AG04449 (cell line): ENCODE measurements around the gene MND1.

Source experiments
- CTCF ChIA-PET: fragments of 350-600 bp; formaldehyde crosslinking; extraction: SDS; loops from one replicate; lab custom pipeline; 2021; ENCODE audit warnings: antibody characterized with exemption; lab: Yijun Ruan, JAX
- POLR2A ChIA-PET: fragments of 400-600, 350-600 bp; formaldehyde crosslinking; extraction: SDS; loops from one replicate; lab custom pipeline; 2020; ENCODE audit warnings: antibody characterized with exemption, inconsistent platforms; lab: Yijun Ruan, JAX
- DNase-seq: peaks from one replicate; pipeline ENCODE4 v3.0.0-alpha.2; 2010; ENCODE audit warnings: low read depth, low spot score
- H3K4me3 ChIP-seq: 2 replicates; pipeline ENCODE4 v1.5.1; 2011; ENCODE audit warnings: low read depth, mild to moderate bottlenecking, control low read depth, low read length
- TF ChIP-seq, protein P1 (sequence below): IDR thresholded peaks from one replicate; pipeline ENCODE4 v1.5.1; 2011; ENCODE audit warnings: mild to moderate bottlenecking, moderate library complexity, low read length, control low read depth, inconsistent platforms; ENCODE audit not compliant: insufficient read depth; ENCODE audit errors: missing control alignments

The MND1 gene

DNA sequence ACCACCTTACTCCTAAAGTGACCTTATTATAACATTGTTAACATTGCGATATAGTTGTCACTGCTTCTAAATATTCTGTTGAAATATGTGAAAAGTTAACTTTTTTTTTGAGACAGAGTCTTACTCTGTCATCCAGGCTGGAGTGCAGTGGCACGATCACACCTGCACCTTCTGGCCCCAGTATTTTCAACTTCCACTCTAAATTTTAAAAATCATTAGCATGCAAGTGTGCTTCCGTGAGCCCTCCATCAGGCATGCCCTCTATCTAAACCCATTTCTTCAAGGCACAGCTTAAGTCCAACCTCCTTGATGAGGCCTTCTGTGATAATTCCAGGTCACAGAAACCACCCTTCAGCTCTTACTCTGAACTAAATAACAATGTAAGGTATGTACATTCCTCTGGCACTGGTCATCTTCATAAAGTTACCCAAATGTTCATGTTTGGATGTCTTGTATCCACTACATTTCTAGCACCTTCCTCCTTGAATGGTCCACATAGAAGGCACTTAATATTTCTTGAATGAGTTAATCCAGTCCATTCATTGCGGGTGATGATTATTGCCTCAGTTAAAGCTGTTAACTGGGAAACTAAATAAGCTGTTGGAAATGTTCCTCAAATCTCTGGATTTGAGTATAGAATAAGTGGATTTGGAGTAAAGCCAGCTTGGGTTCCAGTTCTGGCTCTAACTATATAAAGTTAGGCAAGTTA, 83.0 kb downstream of the MND1 start:
- TF ChIP-seq, protein P1, sequence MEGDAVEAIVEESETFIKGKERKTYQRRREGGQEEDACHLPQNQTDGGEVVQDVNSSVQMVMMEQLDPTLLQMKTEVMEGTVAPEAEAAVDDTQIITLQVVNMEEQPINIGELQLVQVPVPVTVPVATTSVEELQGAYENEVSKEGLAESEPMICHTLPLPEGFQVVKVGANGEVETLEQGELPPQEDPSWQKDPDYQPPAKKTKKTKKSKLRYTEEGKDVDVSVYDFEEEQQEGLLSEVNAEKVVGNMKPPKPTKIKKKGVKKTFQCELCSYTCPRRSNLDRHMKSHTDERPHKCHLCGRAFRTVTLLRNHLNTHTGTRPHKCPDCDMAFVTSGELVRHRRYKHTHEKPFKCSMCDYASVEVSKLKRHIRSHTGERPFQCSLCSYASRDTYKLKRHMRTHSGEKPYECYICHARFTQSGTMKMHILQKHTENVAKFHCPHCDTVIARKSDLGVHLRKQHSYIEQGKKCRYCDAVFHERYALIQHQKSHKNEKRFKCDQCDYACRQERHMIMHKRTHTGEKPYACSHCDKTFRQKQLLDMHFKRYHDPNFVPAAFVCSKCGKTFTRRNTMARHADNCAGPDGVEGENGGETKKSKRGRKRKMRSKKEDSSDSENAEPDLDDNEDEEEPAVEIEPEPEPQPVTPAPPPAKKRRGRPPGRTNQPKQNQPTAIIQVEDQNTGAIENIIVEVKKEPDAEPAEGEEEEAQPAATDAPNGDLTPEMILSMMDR, result no peak
- no peak overlapping the region for H3K4me3 ChIP-seq
- POLR2A ChIA-PET, result interaction anchor here (0.9 kb wide), 1 partner anchor 19 kb away, joined by 4 read pairs; no protein-coding TSS in a partner anchor
- CTCF ChIA-PET, result interaction anchor here (0.6 to 2.3 kb wide), 3 partner anchors 11 to 147 kb away, joined by 3 to 8 read pairs (median 5); no protein-coding TSS in a partner anchor
- peak; percentile 51 for DNase-seq

DNA sequence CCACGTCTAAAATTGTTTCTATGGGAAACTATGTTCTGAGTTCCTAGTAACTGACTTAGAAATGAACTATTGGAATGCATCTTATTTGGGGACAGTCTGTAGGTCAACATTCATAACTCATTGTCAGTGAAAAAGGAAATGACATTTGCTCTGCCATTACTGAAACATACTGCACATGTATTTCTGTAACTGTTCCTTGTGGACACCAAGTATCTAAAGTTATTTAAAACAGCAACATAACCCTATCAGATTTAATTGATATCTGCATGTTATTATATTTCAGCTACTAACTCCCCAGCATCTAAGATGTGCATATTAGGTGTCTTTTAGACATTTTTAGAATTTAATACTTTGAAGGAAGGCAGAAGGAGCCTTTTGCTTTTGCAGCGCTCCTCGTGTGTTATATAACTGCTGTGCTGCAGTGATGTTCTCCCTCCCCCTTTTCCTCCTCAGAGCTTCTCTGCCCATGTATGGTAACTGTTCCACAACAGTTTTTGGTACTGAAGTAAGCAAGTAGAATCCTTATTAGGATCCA, 84.5 kb downstream of the MND1 start:
- TF ChIP-seq, protein P1, result no peak
- no peak overlapping the region for H3K4me3 ChIP-seq
- POLR2A ChIA-PET, result no interaction called here
- CTCF ChIA-PET, result interaction anchor here (2.9 kb wide), 1 partner anchor 145 kb away, joined by 9 read pairs; no protein-coding TSS in a partner anchor
- no peak for DNase-seq

DNA sequence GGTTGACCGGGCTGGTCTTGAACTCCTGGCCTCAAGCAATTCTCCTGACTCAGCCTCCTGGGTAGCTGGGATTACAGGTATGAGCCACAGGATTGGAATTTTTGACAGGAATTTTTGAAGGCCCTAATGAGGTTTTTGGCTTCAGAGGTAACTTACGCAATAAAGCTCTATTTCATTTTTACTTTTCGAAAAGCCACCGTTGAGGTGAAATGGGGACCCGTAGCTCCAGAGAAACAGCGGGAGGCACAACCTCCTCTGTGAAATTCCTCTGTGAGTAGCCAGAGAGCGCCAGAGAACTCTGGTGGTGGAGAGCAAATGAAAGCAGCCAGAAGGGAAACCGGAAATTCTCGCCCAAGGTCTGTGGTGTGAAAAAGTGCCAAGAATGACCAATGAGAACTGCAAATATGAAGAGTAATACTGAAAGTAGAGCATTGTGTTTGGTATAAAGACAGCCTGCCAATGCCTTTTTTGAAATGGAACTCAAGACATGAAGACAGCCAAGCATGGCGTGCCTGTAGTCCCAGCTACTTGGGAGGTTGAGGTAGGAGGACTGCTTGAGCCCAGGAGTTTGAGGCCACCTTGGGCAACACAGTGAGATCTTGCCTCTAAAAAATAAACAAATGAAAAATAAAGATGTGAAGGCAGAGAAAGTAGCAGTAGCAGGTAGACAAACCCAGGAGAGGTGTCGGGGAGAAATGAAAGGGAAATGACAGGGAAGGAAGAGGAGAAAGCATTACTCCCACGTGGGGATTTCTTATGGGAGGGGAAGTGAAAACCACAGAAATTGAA, 88.7 kb downstream of the MND1 start:
- no peak overlapping the region for H3K4me3 ChIP-seq
- TF ChIP-seq, protein P1, result peak; percentile 47
- ChIA-PET CTCF (interaction anchor here (0.6 to 3.0 kb wide), 8 partner anchors 16 to 144 kb away, joined by 3 to 22 read pairs (median 4); no protein-coding TSS in a partner anchor), POLR2A (interaction anchor here (1.1 kb wide), 1 partner anchor 141 kb away, joined by 4 read pairs; no protein-coding TSS in a partner anchor)
- DNase-seq, result no peak

DNA sequence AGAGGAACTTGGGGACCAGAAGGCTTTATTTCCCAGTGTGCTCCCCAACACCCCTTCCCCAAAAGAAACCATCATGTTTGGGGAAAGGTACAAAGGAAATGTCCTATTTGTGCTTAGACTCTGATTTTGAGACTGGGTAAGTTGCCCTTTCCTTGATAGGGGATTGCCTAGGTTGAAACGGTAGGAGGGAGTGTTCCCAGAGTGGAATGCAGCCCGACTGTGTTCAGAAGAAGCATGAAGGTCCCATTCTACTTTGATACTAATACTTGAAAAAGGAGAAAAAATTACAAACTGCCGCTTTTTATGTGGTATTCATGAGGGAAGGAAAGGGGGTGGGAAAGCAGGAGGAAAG, 89.2 kb downstream of the MND1 start:
- POLR2A ChIA-PET, result interaction anchor here (1.1 kb wide), 1 partner anchor 140 kb away, joined by 4 read pairs; no protein-coding TSS in a partner anchor
- H3K4me3 ChIP-seq, result no peak overlapping the region

DNA sequence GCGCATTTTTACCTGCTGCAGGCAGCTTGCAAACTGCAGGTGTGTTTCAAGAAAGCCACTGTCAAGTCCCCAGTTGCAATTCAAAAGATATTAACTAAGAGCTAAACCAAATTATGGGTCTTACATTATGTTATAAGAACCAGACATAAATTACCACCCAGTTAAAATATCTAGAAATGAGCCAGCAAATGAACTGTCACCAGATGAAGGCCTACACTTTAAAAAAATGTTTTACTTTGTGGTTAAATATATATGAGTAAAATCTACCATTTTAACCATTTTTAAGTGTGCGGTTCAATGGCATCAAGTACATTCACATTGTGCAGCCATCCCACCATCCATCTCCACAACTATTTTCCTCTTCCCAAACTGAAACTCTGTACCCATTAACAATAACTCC, 89.7 kb downstream of the MND1 start:
- ChIA-PET CTCF (interaction anchor here (3.0 kb wide), 1 partner anchor 140 kb away, joined by 22 read pairs; no protein-coding TSS in a partner anchor), POLR2A (no interaction called here)
- no peak overlapping the region for H3K4me3 ChIP-seq
- no peak for DNase-seq
- TF ChIP-seq, protein P1, result no peak

More for the DNA sequence above, 89.2 kb downstream of the MND1 start:
- CTCF ChIA-PET, result interaction anchor here (0.6 to 3.0 kb wide), 5 partner anchors 15 to 144 kb away, joined by 3 to 22 read pairs (median 9); no protein-coding TSS in a partner anchor
- DNase-seq, result no peak
- TF ChIP-seq, protein P1, result no peak
